Subcutaneous preadipocyte (primary cell): Measurements from ENCODE around the gene CLEC10A. TPM values are rescaled to one million over a fixed set of nuclear protein-coding genes. Genes with fewer than 3 reads are reported as not detected.

Experiments
- small RNA-seq: library from RNA; depleted of rRNA; stranded (forward); fragments of <200 nt; gene quantifications from one replicate; pipeline ENCODE3, GENCODE V24; 2012
- total RNA-seq: library from RNA; depleted of rRNA; stranded (reverse); fragments of >200 nt; gene quantifications from 2 replicates; pipeline ENCODE4 v1.2.3, GENCODE V29; 2012

CLEC10A gene, protein sequence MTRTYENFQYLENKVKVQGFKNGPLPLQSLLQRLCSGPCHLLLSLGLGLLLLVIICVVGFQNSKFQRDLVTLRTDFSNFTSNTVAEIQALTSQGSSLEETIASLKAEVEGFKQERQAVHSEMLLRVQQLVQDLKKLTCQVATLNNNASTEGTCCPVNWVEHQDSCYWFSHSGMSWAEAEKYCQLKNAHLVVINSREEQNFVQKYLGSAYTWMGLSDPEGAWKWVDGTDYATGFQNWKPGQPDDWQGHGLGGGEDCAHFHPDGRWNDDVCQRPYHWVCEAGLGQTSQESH
- total RNA-seq: not detected in 2 replicates

DNA sequence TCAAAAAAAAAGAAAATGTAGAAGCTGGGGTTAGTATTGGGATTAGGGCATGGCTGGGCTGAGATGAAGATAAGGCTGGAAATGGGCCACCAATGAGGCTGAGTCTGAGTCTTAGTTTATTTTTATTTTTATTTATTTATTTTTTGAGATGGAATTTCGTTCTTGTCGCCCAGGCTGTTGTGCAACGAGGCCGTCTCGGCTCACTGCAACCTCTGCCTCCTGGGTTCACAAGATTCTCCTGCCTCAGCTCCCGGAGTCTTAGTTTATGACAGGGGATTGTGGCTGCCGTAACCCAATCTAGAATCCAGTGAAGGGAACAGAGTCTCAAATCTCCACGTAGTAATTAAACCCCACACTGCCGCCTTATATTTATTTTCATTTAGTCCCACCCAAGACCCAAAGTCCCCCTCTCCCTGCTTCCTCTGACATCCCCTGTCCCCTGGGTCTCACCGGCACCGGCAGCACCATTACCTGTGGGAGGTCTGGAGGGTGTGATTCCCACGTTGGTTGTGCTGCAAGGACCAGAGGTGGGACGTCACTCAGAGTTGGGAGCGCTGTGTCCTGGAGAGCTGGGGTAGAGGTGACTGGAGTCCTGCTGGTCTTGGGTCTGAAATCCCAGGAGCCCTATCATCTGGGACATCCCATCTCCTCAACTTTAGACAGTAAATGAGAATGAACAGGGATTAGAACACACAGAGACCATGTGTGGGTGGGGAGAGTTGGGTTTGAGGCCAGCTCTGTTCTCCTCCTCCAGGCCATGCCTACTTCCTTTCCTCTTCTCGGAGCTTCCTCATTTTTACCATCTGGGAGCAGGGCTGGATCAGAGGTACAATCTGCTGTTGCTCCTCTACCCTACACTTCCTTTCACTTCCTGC lies at the start of gene CLEC10A:
TSS of gene CLEC10A (minus strand) at position 671 of the 875 bp plus-strand sequence. CDS start 1,439 bp downstream, outside the sequence.

DNA sequence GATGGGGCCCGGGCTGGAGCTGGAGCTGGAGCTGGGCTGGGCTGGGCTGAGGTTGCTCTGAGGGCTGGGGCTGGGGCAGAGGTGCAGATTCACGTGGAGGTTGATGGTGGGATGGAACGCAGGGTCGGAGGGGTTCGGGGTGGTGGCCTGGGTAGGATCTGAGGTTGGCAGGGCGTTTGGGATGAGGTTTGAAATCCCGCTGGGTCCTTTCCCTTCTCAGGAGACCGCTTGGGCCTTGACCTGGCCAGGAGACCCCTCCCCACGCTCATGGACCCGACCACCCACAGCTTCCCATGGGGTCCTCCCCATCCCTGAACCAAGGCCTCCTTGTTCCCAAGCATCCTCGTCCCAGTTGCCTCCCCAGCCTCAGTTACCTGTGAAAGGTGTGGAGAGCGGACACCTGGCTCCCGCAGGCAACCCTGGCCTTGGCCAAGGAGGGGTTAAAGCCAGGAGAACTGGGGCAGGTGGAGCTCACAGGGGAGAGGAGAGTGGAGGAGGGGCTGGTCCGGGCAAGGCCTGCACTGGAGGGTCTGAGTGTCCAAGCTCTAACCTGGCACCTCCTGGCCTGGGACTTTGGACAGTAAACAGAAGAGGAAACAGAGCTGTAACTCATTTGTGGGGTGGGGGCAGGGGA lies 34.3 kb upstream of the CLEC10A start, which contains the start of gene ASGR2:
TSS of gene ASGR2 (minus strand) at position 582 of the 634 bp plus-strand sequence. CDS start 582 bp downstream, outside the sequence.

DNA sequence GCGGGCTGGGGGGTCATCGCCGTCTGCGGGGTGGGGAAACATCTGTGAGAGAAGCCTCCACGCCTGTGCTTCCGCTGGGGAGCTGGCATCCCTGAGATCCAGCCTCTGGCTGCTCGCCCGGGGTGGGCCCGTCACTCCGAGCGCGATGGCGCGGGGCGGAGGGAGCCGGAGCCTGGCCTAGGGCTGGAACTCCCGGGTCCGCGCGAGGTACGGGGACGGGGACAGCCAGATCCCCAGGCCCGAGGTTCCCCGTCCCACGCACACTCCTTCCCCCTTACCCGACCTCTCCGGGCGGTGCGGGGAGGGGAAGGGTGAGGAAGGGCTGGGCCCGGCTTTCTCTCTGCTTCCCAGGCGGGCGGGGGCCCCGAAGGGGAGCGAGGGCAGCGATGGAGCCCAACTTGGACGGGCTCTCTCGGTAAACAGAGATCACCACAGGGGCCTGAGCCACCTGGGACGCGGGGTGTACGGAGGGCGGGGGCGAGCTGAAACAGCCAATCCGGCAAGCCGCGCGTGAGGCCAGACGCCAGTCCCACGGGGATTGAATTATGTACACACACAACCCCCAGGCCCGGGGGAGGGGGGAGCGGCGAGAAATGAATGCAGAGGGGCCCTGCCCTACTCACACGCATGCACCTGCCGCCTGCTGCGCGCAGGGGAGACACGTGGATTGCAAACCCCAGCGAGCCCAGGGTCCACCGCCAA lies 36.4 kb downstream of the CLEC10A start, which contains the start of gene SLC16A11:
TSS of gene SLC16A11 (minus strand) at position 596 of the 702 bp plus-strand sequence. CDS start at position 17, 579 bp downstream.

DNA sequence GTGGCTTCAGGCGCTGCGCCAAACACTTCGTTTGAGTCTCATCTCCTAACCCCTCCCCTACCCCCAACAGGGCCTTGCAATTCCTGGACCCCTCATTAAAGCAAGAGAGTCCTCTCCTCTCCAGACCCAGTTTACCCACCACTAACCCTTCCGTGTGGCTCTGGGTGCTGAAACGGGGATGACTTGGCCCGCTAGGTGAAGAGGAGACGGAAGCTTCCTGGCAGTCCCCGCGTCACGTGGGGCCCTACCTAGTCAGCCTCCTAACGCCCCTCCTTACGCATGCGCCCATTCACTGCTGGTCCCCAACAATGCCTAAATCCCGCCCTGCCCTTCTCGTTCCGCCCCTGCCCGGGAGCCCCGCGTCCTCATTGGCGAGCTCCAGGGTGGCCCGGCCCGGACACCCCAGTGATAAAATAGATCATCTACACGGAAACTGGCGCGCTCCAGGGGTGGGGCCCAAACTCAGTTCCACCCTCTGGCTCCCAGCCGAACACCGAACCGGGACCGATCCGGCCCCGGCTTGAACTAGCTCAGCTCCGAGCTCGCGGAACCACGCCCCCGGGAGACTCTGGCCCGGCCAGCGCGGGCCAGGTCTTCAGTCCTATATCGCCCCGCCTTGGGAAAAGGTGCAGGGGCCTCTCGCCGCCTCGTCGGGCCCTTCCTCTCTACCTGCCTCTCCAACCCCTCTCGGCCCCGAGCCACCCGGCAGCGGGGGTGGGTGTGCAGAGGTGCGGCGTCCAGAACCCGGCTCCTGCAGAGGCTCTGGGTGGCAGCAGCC lies 44.3 kb downstream of the CLEC10A start, which contains the start of gene SLC16A13:
TSS of gene SLC16A13 (plus strand) at position 425 of the 778 bp plus-strand sequence. CDS start 368 bp downstream, outside the sequence.

Small RNAs within 50 kb of the gene (small RNA-seq; reads per million reads assigned to genes)
- not detected for gene AC120057.1

Other genes starting within 250 kb of the CLEC10A start
- not detected in 2 replicates for gene TEKT1, start 248.5 kb downstream of the CLEC10A start, total RNA-seq
- gene ALOX12, start 84.2 kb downstream of the CLEC10A start, total RNA-seq: not detected in 2 replicates
- 31.2 and 47.1 TPM in 2 replicates for gene RNASEK, start 67.6 kb downstream of the CLEC10A start, total RNA-seq
- under 0.01 TPM in 2 replicates for gene BCL6B, start 57.2 kb downstream of the CLEC10A start, total RNA-seq
- 0.37 and 0.39 TPM in 2 replicates for gene SLC16A13, start 44.2 kb downstream of the CLEC10A start, total RNA-seq
- gene SLC16A11, start 36.2 kb downstream of the CLEC10A start, total RNA-seq: 0.20 TPM in 1 of 2 replicates, not detected in the other
- not detected in 2 replicates for gene ASGR2, start 34.6 kb upstream of the CLEC10A start, total RNA-seq
- gene ASGR1, start 99.1 kb upstream of the CLEC10A start, total RNA-seq: under 0.01 and 0.39 TPM in 2 replicates
- 7.3 and 11.9 TPM in 2 replicates for gene DLG4, start 139.6 kb upstream of the CLEC10A start, total RNA-seq
- gene ACADVL, start 139.7 kb upstream of the CLEC10A start, total RNA-seq: 194 and 236 TPM in 2 replicates
- 63.9 and 93.2 TPM in 2 replicates for gene DVL2, start 154.3 kb upstream of the CLEC10A start, total RNA-seq
- 36.6 and 37.1 TPM in 2 replicates for gene PHF23, start 159.2 kb upstream of the CLEC10A start, total RNA-seq
- 110 and 194 TPM in 2 replicates for gene GABARAP, start 162.2 kb upstream of the CLEC10A start, total RNA-seq
- gene CTDNEP1, start 171.5 kb upstream of the CLEC10A start, total RNA-seq: 28.7 and 40.1 TPM in 2 replicates
- 28.9 and 31.2 TPM in 2 replicates for gene ELP5, start 172.0 kb upstream of the CLEC10A start, total RNA-seq
- gene CLDN7, start 182.2 kb upstream of the CLEC10A start, total RNA-seq: 0.98 and 2.9 TPM in 2 replicates
- gene SLC2A4, start 201.5 kb upstream of the CLEC10A start, total RNA-seq: under 0.01 TPM in 1 of 2 replicates, not detected in the other
- not detected in 2 replicates for gene YBX2, start 214.4 kb upstream of the CLEC10A start, total RNA-seq
- 909 and 1,080 TPM in 2 replicates for gene EIF5A, start 227.4 kb upstream of the CLEC10A start, total RNA-seq
- gene GPS2, start 235.1 kb upstream of the CLEC10A start, total RNA-seq: 39.9 and 46.7 TPM in 2 replicates
- gene NEURL4, start 249.1 kb upstream of the CLEC10A start, total RNA-seq: 14.7 and 21.7 TPM in 2 replicates